Adrenal gland (tissue), 5 donors: ENCODE data around the gene PDE8A.

Source experiments
- CTCF ChIP-seq, 6 experiments: fragments of 450-650 bp in 4 of 6; fragments of 200-600 bp in 2 of 6; sonication (generic) in 1 of 6; IDR thresholded peaks; 1 replicate in 5 of 6; 2 replicates in 1 of 6; pipeline versions ENCODE4 v1.5.1 to v1.8.0; 2016 to 2021; ENCODE audit warnings: antibody characterized with exemption in 6 of 6, mild to moderate bottlenecking in 2 of 6, moderate library complexity in 1 of 6
- POLR2A ChIP-seq, 2 donors: fragments of 450-650 bp; IDR thresholded peaks; one replicate each; pipeline ENCODE4 v1.6.1; 2017; ENCODE audit warnings: antibody characterized with exemption in 2 of 2, mild to moderate bottlenecking in 2 of 2, moderate library complexity in 1 of 2
- donor health status: DM: no; HTN: no; CAD: no.

GRCh38 chr15:85016275-85016674 is 34.6 kb downstream of the PDE8A start:
- TF ChIP-seq CTCF (IDR thresholded peaks at IDR 0.05): no peak
- TF ChIP-seq POLR2A (IDR thresholded peaks at IDR 0.05): no peak
